NCI-H2196 treated with DMSO at 0.1 percent for 48 hours (cell line): ENCODE data around the gene PSG6.
"Not testable (repeated sequence)": the region's sequence is repeated elsewhere in the genome, so short reads cannot be mapped to it uniquely, and the experiment has no call there.

Experiments used
- DNase-seq: peaks from one replicate; lab custom pipeline; 2025; ENCODE audit not compliant: unreplicated experiment; lab: John Stamatoyannopoulos, UW

PSG6 gene

DNA sequence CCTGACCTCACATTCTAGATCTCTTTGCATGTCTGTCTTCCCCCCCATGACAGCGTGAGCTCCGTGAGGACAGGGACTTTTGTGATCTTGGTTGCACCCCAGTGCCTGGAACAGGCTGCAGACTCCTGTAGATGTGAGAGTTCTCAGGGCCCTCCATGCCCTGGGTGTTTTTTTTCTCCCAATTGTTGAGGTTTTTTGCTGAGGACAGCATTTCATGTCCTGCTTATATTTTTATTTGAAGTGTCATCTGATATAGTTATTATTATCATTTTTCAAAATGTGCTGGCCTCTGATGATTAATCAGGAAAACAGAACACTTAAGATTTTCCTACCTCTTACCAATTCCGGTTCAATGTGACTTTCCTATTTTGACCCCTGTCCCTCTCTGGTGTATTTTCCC, 62.9 kb downstream of the PSG6 start:
- not testable (repeated sequence) for DNase-seq

DNA sequence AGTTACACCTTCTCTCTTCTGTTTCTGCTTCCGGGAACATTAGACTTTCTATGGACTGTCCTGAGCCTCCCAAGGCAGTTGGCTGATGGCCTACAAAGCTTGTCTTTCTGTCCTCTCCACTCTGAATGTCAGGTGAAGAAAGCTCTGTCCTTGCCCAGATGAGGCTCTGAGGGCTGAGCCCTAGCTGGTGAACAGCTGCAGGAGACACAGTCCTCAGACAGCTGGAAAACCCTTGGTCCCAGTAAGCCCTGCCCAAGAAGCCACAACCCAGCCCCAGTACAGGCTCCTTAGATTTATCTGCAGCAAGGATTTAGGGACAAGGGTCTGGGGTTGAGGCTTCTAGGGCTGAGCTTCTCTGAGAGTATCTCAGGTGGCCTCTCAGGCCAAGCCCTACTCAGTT, 64.5 kb downstream of the PSG6 start:
- DNase-seq: not testable (repeated sequence)

- not testable (repeated sequence) for DNase-seq
Observed at GRCh38 chr19:42852821-42853220, 64.9 kb downstream of the PSG6 start.
